NAMALWA (cell line): ENCODE data around the gene RND3.

Experiments
- DNase-seq: peaks from one replicate; pipeline ENCODE4 v3.0.0-alpha.2; 2015; ENCODE audit warnings: low spot score

RND3 gene

GRCh38 chr2:150487537-150488429 is at the start of gene RND3:
Gene RND3 (minus strand): TSS chr2:150487667. CDS start chr2:150487417, 250 bp downstream.
- peak; percentile 64 for DNase-seq

- DNase-seq, result no peak
Measured at GRCh38 chr2:150535176-150535575, 47.7 kb upstream of the RND3 start.

- no peak for DNase-seq
Measured at GRCh38 chr2:150532879-150533278, 45.4 kb upstream of the RND3 start.

GRCh38 chr2:150532020-150532419 is 44.6 kb upstream of the RND3 start:
- no peak for DNase-seq

GRCh38 chr2:150531591-150531990 is 44.1 kb upstream of the RND3 start:
- no peak for DNase-seq

- DNase-seq, result no peak
Measured at GRCh38 chr2:150530168-150530567, 42.7 kb upstream of the RND3 start.

- no peak for DNase-seq
Measured at GRCh38 chr2:150528861-150529801, 41.7 kb upstream of the RND3 start.

- DNase-seq, result no peak
Measured at GRCh38 chr2:150526827-150527226, 39.4 kb upstream of the RND3 start.

GRCh38 chr2:150526006-150526405 is 38.5 kb upstream of the RND3 start:
- DNase-seq, result no peak

GRCh38 chr2:150522269-150522668 is 34.8 kb upstream of the RND3 start:
- DNase-seq, result no peak

- DNase-seq, result no peak
Measured at GRCh38 chr2:150520887-150521664, 33.6 kb upstream of the RND3 start.

- no peak for DNase-seq
Measured at GRCh38 chr2:150520033-150520432, 32.6 kb upstream of the RND3 start.

GRCh38 chr2:150517951-150518680 is 30.6 kb upstream of the RND3 start:
- DNase-seq, result no peak

- DNase-seq, result no peak
Measured at GRCh38 chr2:150513647-150514046, 26.2 kb upstream of the RND3 start.

GRCh38 chr2:150508497-150509137 is 21.1 kb upstream of the RND3 start:
- no peak for DNase-seq

- no peak for DNase-seq
Measured at GRCh38 chr2:150507071-150507470, 19.6 kb upstream of the RND3 start.

GRCh38 chr2:150505178-150505577 is 17.7 kb upstream of the RND3 start:
- no peak for DNase-seq

- no peak for DNase-seq
Measured at GRCh38 chr2:150495993-150496627, 8.6 kb upstream of the RND3 start.

- no peak for DNase-seq
Measured at GRCh38 chr2:150495001-150495400, 7.5 kb upstream of the RND3 start.

GRCh38 chr2:150494234-150494945 is 6.9 kb upstream of the RND3 start:
- no peak for DNase-seq
